GM21367 (cell line): ENCODE data around the gene ARHGAP19.

Source experiments
- ATAC-seq: cut with Tn5 transposase; IDR thresholded peaks from one replicate; pipeline ENCODE4 v1.9.1; 2021; ENCODE audit not compliant: unreplicated experiment

Gene ARHGAP19

DNA sequence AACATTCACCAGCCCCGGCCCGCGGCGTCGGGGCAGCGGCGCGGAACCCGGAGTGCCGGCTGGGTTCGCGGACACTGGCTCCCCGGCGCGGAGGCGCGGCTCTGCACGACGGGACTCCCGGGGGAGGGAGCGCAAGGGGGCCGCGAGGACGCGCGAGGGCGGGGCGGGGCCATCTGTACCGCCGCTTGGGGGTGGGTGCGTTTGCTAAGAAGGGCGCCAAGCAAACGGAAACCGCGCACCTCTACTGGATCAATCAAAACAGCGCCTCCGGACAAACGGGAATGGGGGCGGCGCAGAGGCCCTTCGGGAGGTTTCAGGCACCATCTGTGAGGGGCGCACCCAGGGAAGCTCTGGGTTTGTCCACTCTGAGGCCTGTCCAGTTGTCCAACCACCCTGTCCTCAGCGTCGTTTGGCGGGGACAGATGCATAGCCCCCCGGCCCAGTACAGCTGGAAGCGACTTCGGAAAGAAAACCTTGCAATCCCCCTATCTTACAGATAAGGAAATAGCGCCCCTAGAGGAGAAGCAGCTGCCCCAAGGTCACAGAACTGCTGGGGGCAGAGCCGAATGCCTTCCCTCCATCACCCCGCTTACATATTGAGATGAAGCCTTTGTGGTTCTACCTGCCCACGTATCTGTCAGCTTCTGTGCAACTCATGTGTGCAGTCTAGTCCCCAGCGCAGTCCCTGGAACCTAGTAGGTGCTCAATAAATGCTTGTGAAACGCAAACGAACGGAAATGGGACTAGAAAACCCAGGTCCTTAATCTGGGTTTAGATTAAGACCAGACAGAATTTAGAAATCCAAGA lies 96.0 kb downstream of the ARHGAP19 start:
- no peak for ATAC-seq

DNA sequence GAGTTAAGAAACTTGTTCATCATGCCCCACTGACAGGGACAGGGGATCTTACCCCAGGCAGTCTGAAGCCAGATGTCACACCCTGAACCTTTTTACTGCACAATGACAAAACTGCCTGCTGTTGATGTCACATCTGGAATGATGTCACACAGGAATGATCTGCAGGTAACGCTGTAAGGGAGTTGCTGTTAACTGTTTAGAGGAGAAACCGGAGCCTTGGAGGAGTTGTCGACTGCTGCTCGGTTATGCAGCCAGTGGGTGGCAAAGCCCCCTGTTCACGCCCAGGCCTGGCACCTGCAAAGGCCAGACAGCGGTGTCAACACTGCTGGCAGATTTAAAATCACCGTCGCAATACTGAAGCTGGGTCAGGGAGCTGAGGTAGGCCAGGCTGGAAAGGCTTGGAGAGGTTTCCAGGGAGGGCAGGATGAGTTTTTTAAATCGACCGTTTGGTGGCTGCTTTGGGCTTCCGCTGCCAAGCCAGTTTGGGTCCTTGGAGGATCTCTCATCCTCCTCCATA lies 96.7 kb downstream of the ARHGAP19 start:
- ATAC-seq: no peak

DNA sequence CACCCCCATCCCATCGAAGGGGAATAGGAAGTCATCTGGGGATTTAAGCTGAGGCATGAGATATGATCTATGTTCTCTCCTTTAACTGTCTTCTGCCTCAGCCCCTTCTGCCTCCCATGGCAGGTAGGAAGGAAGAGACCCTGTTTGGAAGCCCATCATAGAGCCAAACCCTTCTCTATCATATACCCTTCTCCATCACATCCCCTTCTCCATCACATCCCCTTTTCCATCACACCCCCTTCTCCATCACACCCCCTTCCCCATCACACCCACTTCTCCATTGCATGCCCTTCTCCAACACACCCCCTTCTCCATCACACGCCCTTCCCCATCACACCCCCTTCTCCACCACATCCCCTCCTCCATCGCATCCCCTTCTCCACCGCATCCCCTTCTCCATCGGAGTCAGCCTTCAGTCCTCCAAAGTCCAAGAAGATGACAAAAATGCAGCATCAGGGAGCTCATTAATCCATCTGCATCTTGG lies 99.4 kb downstream of the ARHGAP19 start:
- ATAC-seq: no peak

DNA sequence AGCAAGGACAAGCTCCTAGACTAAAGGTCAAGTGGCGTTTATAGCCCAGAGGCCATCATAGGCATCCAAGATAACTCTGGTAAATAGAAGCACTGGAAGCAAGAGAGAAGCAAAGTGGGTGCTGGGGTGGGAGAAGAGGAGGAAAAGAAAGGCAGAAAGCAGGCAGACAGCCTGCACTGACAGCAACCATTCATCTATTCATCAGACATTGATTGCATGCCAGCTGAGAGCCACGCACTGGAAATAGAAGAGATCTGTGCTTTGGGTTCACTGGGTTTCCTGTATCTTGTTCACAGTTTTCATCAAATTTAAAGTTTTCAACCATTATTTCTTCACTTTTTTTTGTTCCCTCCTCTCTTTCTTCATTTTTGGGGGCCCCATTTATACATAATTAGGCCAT lies 102.0 kb downstream of the ARHGAP19 start:
- ATAC-seq: no peak

DNA sequence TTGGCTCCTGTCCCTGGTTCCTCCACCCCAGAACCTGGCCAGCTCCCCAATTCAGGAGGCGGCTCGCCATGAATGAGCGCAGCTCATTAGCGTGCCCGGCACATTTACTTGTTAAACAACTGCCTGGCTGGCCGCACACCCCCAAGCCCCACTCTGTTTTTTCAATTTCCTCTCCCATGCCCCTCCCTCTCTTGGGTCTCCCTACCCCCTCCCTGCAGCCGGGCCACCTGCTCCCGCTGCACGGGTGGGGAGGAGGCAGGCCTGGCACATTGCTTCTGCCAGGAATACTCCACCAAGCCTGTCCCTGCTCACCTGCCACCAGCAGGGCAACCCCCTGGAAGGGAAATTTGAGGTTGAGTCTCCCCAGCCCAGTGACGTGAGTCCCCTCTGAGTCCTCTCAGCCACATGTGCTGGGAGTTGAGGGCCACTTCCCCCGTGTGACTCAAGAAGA lies 104.2 kb downstream of the ARHGAP19 start:
- ATAC-seq: no peak

DNA sequence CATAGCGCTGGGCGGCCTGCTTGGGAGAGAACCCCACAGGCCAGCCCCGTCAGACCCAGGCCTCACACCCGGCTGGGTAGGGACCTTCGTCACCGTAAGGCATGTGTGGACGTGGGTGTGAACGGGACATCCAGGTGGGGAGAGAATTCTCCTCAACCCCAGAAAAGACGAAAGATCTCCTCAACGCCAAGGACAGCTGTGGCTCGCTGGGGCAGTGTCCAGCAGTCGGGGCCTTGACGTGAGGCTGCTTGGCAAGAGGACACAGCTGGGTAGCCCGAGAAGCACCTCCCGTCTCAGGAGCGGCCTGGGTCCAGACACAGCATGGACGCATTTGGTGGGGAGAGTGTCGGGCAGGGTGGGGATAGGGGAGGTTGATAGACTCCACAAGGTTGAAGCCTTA lies 105.5 kb downstream of the ARHGAP19 start:
- ATAC-seq: no peak

DNA sequence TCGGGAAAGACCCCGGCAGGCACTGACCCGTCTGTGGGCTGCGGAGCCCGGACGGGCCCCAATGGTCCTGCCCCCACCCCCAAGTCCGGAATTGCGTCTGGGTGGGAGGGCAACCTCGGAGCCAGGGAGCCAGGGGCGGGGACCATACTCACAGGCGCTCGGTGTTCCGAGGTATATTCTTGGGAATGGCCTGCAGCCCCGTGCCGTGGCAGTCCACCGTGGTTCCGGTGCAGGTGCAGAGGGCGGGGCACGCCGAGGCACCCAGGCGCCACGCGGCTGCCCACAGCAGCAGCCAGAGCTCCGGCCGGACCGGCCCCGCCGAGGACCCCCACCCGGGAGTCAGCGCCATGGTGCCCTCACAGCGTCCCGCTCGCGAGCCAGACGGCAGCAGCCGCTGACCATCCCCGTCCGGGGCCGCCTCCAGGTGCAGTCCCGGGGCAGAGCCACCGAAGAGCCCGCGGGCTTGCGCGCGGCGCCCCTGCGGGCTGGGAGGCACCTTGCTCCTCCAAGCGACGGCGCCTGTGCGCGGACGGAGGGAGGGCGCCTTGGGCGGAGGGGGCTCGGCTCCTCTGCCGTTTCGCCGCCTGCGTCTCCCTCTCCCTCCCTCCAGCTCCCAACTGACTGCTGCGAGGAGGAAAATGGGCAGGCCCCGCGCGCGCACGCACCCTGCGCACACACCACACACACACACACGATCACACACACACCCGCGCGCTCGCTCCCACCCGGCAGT lies 106.9 kb downstream of the ARHGAP19 start, which contains the start of gene SLIT1:
Gene SLIT1 (minus strand): TSS at position 634 of the 733 bp plus-strand sequence. CDS start 285 bp downstream, at position 349.
- ATAC-seq: no peak

DNA sequence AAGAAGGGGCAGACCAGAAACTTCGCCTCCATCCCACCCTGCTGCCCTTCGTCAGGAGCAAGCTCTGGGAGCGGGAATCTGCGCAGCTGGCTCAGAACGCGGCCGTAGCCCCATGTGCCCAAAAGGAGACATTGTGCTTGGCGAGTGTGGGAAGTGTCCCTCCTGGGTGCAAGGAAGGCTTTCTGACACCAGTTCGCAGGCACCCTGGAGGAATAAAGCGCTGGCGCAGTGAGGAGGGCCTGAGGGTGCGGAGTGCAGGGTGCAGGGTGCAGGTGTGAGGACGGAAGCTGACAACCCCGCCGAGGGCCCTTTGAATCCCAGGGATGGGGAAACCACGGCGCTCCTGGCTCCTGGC lies 107.5 kb downstream of the ARHGAP19 start:
- ATAC-seq: no peak

DNA sequence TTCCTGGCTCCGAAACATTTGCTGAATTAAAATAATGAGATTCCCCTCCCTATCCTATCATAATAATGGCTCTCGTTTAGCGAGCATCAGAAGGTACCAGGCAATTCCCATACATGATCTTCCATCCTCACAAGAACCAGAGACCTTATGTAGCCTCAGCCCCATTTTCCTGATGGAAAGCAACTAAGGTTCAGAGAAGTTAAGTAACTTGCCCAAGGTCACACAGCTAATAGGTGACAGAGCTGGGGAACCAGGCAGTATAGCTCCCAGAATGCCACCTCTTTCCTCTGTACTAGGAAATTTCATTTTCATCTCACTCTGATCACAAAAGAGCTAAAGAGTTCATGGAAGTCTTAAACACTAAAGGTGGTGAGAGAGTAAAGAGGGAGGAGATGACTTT lies 109.1 kb downstream of the ARHGAP19 start:
- no peak for ATAC-seq

DNA sequence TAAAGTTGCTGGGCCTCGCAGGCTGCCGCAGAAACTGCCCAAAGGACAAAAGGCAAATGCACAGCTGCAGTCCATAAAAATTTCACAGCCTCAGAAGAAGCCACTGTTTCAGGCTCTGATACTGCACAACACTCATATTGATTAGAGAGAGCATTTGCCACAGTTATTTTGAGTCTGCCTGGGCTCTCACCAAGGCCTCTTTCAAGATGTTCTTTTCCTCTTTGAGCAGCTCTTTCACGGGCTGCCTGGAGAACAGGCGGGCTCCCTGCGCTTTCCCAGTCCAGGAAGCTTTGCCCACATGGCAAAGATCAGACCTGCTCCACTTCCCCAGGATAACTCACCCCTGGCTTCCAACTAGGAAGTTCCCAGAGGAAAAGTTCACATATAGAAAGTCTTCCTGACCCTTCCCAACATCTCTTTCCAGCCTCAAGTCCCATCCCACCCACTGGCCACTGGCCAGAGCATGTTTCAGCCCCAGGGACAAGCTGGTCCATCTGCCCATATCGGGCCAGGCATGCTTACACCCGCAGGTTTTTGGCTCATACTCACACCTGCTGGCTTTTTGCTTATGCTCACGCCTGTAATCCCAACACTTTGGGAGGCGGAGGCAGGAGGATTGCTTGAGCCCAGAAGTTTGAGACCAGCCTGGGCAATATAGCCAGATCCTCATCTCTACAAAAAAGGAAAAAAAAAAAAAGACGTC lies 110.0 kb downstream of the ARHGAP19 start:
- no peak for ATAC-seq

DNA sequence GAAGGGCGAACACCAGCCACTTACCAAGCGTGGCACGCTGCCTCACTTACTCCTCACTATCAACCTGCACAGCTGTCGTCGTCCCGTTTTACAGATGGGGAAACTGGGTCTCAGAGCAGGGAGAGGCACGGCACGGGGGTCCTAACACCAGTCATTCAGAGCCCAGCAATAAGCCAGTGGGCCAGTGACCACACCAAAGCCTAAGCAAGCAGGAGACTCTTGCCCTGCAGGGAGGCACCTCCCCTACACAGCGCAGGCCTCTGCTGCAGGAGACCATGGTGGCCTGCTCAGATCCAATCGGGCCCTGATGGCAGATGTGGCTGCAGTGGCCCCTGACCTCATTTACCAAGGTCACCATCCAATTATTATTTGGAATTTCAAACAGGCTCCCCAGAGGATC lies 111.5 kb downstream of the ARHGAP19 start:
- no peak for ATAC-seq

DNA sequence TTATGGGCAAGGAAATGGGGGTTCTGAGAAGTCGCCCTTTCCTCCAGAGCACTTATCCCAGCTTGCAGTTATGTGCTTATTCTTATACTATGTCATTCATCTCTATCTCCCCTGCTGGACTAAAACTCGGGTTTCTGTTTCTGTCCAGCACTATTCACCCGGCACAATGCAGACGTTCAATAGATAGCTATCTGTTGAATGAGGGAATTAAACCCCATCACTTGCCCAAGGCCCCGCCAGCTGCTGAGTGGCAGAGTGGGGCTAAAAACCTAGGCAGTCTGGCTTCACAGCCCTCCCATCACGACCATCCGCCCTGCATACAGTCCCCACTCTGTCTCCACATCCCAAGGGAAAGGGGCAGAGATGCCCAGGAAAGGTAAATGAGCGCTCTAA lies 112.1 kb downstream of the ARHGAP19 start:
- no peak for ATAC-seq

DNA sequence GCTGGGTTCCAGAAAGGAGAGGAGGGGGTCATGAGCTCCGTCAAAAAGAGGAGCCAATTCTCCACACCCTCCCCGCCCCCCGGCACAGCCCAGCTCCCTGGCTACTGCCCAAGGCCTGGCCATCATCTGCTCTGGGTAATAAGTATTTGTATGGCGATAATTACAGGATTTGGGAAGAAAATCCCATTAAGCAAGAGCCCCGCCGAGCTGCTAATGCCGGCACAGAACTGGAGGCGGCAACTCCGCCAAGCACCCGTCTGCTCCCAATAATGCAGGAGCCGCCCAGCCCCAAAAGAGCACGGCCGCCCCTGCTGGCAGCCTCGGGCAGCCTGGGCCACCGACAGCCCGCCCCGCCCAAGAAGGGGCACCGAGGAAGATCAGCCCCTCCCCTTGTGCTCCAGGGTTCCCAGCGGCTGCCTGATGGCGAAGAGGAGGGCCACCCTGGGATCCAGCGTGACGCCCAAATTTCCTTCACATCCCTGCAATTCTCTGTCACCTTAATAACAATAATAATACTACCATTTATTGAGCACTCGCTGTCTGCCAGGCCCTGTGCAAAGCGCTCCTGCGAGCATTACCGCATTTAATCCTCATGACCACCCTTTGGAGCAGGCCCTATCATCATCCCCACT lies 112.6 kb downstream of the ARHGAP19 start:
- ATAC-seq: no peak

DNA sequence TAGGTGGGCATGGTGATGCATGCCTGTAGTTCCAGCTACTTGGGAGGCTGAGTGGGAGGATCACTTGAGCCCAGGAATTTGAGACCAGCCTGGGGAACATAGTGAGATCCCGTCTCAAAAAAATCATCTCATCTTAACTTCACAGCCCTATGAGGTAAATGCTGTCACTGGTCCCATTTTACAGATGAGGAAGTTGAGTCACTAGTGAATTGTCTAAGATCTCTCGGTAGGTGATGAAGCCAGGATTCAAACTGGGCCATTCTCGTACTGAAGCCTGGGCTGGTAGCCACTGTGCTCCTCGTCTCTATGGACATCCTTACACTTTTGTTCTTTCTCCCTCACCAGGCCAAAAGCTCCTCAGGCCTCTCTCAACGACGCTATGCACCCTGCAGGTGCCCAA lies 113.1 kb downstream of the ARHGAP19 start:
- no peak for ATAC-seq

DNA sequence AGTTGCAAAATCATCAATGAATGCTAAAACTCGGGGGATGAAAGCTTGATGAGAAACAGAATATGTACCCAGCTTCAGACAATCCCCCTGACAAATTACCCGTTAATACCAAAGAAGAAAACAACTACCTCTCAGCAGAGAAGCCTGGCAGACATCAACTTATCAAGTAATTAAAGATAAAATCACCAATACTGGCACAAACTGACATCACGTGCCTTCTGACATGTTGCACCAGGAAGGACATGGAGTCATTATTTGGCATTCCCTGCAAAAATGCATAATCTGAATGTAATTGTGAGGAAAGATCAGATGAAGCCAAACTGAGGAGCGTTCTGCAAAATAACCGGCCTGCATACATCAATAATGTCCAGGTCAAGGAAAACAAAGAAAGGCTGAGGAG lies 114.4 kb downstream of the ARHGAP19 start:
- ATAC-seq: no peak

DNA sequence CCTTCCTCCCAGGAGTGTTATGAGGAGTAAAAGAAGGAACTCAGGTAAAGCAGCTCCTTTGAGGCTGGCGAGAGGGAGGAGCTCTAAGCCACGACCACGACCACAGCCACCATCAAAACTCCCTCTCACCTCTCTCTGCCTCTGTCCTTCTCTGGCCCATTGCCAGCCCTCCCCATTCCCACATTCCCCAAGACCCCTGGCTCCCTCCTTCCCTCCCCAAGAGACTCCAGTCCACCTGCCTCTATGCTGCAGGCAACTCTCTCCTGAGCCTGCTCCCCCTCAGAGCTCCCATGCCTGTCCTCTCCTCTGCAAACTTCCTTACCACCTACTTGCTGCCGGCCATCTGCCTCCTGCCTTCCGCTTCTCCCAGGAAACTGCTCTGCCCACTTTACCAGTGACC lies 116.2 kb downstream of the ARHGAP19 start:
- ATAC-seq: no peak

DNA sequence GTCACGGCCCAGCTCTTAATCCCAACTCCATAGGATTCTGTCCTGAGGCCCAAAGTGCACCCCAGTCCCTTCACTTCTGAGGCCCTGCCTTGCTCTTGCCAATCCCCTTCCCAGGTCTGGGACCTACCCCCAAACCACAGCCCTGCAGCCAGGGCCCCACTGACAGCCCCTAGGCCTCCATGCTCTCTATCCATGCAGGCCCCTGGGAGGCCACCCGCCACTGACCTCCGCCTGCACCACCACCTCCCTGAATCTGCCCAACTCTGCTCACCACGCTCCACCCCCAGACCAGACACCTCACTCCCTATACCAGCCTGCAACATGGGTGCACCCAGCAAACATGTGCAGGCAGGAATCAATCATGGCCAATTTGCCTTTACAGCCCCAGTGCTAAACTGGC lies 116.9 kb downstream of the ARHGAP19 start:
- no peak for ATAC-seq

DNA sequence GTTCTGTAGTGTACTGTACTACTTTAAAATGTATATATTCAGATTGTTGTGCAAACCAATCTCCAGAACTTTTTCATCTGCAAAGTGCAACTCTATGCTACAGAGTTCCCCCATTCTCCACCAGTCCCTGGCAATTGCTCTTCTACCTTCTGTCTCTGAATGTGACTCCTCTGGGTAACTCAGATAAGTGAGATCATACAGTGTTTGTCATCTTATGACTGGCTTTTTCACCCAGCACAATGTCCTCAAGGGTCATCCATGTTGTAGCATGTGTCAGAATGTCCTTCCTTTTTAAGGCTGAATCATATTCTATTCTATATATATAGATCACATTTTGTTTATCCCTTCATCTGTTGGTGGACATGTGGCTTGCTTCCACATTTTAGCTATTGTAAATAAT lies 117.5 kb downstream of the ARHGAP19 start:
- no peak for ATAC-seq

DNA sequence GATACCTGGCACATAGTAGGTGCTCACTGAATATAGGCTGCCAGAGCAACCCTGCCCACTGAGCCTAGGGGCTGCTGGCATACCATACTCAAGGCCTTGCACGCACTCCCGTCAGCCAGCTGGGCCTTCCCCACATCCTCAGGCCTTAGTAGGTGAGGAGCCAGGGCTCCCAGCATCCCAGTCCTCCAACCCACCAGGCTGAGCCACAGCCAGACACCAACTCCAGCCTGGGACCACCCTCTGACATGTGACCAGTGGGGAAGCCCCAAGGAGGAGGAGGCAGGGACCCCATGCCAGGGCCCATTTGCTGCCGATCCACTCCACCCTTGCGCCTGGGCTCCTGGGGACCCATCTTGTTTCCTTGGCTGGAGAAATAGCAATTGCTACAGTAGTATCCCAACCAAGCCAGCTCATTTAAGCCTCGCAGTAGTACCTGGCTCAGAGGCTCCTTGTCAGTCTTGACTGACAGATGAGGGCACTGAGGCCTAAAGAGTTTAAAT lies 118.1 kb downstream of the ARHGAP19 start:
- ATAC-seq: no peak

DNA sequence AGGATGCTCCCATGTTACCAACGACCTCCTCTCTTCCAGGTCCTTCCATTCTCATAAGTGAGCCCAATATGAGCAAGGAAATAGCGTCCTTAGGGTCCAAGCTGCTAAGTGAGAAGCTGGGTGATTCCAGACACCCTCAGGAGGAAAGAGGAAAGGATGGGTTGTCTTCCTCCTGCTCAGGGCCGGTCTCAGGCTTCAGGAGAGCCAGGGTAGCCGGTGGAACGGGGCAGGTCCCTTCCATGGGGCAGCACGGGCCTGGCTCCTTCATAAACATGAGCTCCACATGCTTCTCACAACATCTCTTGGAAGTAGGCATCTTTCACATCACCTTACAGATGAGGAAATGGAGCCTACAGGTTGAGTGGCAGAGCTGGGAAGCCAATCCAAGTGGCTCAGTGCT lies 119.4 kb downstream of the ARHGAP19 start:
- ATAC-seq: no peak
